A549 treated with DMSO at 1 μM for 4 hours (cell line): Measurements from ENCODE around the gene ZBTB17. TPM values are rescaled to one million over a fixed set of nuclear protein-coding genes. Genes with fewer than 3 reads are reported as not detected.

Source experiments
- total RNA-seq: library from RNA; stranded (reverse); fragments of 200-300 nt; extraction: Qiagen RNA extraction; gene quantifications from 5 replicates; pipeline ENCODE4 v1.2.3, GENCODE V29; 2022; ENCODE audit warnings: low read depth

The ZBTB17 gene
- 11.5 to 14.4 TPM (median 12.8 TPM) in 5 replicates for total RNA-seq

GRCh38 chr1:15975805-15976680 lies at the start of gene ZBTB17:
TSS of gene ZBTB17 (minus strand) at chr1:15976101. CDS start at chr1:15948495, 27,606 bp downstream.

GRCh38 chr1:16021681-16022080 lies 45.8 kb upstream of the ZBTB17 start, which contains the start of gene CLCNKA:
TSS of gene CLCNKA (plus strand) at chr1:16022036. CDS start at chr1:16022620, 584 bp downstream.

GRCh38 chr1:16017461-16018303 lies 41.8 kb upstream of the ZBTB17 start, which contains the start of gene HSPB7:
TSS of gene HSPB7 (minus strand) at chr1:16018043. CDS start at chr1:16017963, 80 bp downstream.

Other genes with a start within 250 kb of the ZBTB17 start
- 0.13 to 0.40 TPM (median 0.21 TPM) in 5 replicates for gene SLC25A34, start 239.8 kb downstream of the ZBTB17 start, total RNA-seq
- gene TMEM82, start 233.6 kb downstream of the ZBTB17 start, total RNA-seq: not detected in 5 replicates
- gene FBLIM1, start 217.3 kb downstream of the ZBTB17 start, total RNA-seq: 19.5 to 24.3 TPM (median 23.4 TPM) in 5 replicates
- 5.7 to 8.0 TPM (median 6.9 TPM) in 5 replicates for gene UQCRHL, start 168.5 kb downstream of the ZBTB17 start, total RNA-seq
- gene SPEN, start 128.4 kb downstream of the ZBTB17 start, total RNA-seq: 36.7 to 46.5 TPM (median 43.9 TPM) in 5 replicates
- 0.02 TPM in 1 of 5 replicates, not detected in the others for gene SRARP, start 28.1 kb upstream of the ZBTB17 start, total RNA-seq
- gene HSPB7, start 41.9 kb upstream of the ZBTB17 start, total RNA-seq: 0.05 TPM in 1 of 5 replicates, not detected in the others
- 0.08 to 0.24 TPM (median 0.09 TPM) in 3 of 5 replicates, not detected in the others for gene CLCNKA, start 45.9 kb upstream of the ZBTB17 start, total RNA-seq
- gene CLCNKB, start 67.7 kb upstream of the ZBTB17 start, total RNA-seq: 0.05 to 0.08 TPM (median 0.06 TPM) in 3 of 5 replicates, not detected in the others
- gene FAM131C, start 97.5 kb upstream of the ZBTB17 start, total RNA-seq: 11.0 to 18.2 TPM (median 15.0 TPM) in 5 replicates
- gene EPHA2, start 180.0 kb upstream of the ZBTB17 start, total RNA-seq: 122 to 148 TPM (median 131 TPM) in 5 replicates
- 5.1 to 7.1 TPM (median 6.6 TPM) in 5 replicates for gene ARHGEF19, start 236.6 kb upstream of the ZBTB17 start, total RNA-seq